Colonic mucosa (tissue), 4 donors: Measurements from ENCODE around the gene GRPR. TPM values are rescaled to one million over a fixed set of nuclear protein-coding genes. Genes with fewer than 3 reads are reported as not detected.

Experiments
- DNase-seq: peaks from one replicate; pipeline ENCODE4 v3.0.0-alpha.2; 2020
- H3K27ac ChIP-seq: fragments of 200-600 bp; one replicate; pipeline ENCODE4 v1.8.0; 2021
- H3K27me3 ChIP-seq: fragments of 200-600 bp; one replicate; pipeline ENCODE4 v1.8.0; 2021
- H3K36me3 ChIP-seq: fragments of 200-600 bp; one replicate; pipeline ENCODE4 v1.8.0; 2021
- H3K4me1 ChIP-seq: fragments of 200-600 bp; one replicate; pipeline ENCODE4 v1.8.0; 2021; ENCODE audit warnings: mild to moderate bottlenecking
- H3K4me3 ChIP-seq: fragments of 200-600 bp; one replicate; pipeline ENCODE4 v1.8.0; 2021
- H3K9ac ChIP-seq, 2 donors: one replicate each; pipeline ENCODE4 v1.7.0; 2013; ENCODE audit warnings: control low read depth in 2 of 2, low read depth in 2 of 2, low read length in 2 of 2
- H3K9me3 ChIP-seq: fragments of 200-600 bp; one replicate; pipeline ENCODE4 v1.8.0; 2021
- CTCF ChIP-seq: fragments of 200-600 bp; IDR thresholded peaks from one replicate; pipeline ENCODE4 v1.8.0; 2022; ENCODE audit warnings: antibody characterized with exemption, mild to moderate bottlenecking
- intact Hi-C: fragments of 100-400 bp; cut with DNase I; formaldehyde crosslinking; loops from one replicate; pipeline ENCODE4 v1.14.1; 2022
- total RNA-seq, 2 donors: library from RNA; stranded (reverse); fragmentation: NEBNext Ultra II Directional in 1 of 2; extraction: Animal tissue kit (Norgen Biotek cat#: 25700) in 1 of 2; gene quantifications; one replicate each; pipeline ENCODE4 v1.2.1, GENCODE V29; 2021
- donor health status: healthy.
- donor health status: DM: no; HTN: no; CAD: no.
- donor health status: DM: no; HTN: no; CAD: no.

The GRPR gene
- total RNA-seq, 2 donors from 2014 or later, result not detected

GRCh38 chrX:16187024-16187760 lies 63.8 kb downstream of the GRPR start:
- no peak overlapping the region for H3K27ac ChIP-seq
- H3K4me3 ChIP-seq, result no peak overlapping the region
- no peak overlapping the region for H3K9ac ChIP-seq
- TF ChIP-seq CTCF, result no peak
- intact Hi-C loops, result no loop called here
- H3K9me3 ChIP-seq, result no peaks in the 10 kb centered on the region
- H3K27me3 ChIP-seq, result no peaks in the 10 kb centered on the region
- H3K4me1 ChIP-seq, result no peaks in the 10 kb centered on the region
- no peak for DNase-seq
- no peaks in the 10 kb centered on the region for H3K36me3 ChIP-seq

DNA sequence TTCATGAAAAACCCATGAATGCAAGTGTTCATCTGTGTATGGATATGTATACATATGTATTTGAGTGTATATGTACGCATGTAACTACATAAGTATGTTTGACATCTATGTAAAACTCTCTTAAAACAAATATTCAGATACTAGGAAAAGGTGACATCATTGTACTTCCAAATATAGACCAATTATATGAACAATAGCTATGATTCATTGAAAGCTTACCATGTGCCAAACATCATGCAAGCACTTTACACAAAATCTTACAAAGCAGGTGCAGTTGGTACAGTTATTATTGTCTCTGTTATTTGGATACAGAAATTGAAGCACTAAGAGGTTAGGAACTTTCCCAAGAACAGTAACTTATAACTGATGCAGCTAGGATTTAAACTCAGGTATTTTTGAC lies 65.3 kb downstream of the GRPR start:
- intact Hi-C loops, result no loop called here
- no peak for TF ChIP-seq CTCF
- no peak for DNase-seq
- Histone ChIP-seq H3K4me1 (no peaks in the 10 kb centered on the region), H3K27me3 (no peaks in the 10 kb centered on the region), H3K36me3 (no peaks in the 10 kb centered on the region), H3K27ac (no peak overlapping the region), H3K9ac (no peak overlapping the region), H3K4me3 (no peak overlapping the region), H3K9me3 (no peaks in the 10 kb centered on the region)

- no peaks in the 10 kb centered on the region for H3K27me3 ChIP-seq
- H3K27ac ChIP-seq, result no peak overlapping the region
- no peaks in the 10 kb centered on the region for H3K36me3 ChIP-seq
- no peak for DNase-seq
- intact Hi-C loops, result no loop called here
- H3K4me1 ChIP-seq, result no peaks in the 10 kb centered on the region
- H3K9ac ChIP-seq, result no peak overlapping the region
- H3K4me3 ChIP-seq, result no peak overlapping the region
- no peaks in the 10 kb centered on the region for H3K9me3 ChIP-seq
- no peak for TF ChIP-seq CTCF
These were observed 68.2 kb downstream of the GRPR start for GRCh38 chrX:16191605-16192004.

GRCh38 chrX:16196829-16197228 lies 73.5 kb downstream of the GRPR start:
- intact Hi-C loops, result no loop called here
- no peak for DNase-seq
- no peak overlapping the region for H3K4me3 ChIP-seq
- no peak for TF ChIP-seq CTCF
- H3K9ac ChIP-seq, result no peak overlapping the region
- H3K36me3 ChIP-seq, result no peaks in the 10 kb centered on the region
- H3K4me1 ChIP-seq, result no peaks in the 10 kb centered on the region
- no peaks in the 10 kb centered on the region for H3K27me3 ChIP-seq
- H3K9me3 ChIP-seq, result no peaks in the 10 kb centered on the region
- no peak overlapping the region for H3K27ac ChIP-seq

- TF ChIP-seq CTCF, result no peak
- Histone ChIP-seq H3K4me1 (no peaks in the 10 kb centered on the region), H3K36me3 (no peaks in the 10 kb centered on the region), H3K9ac (no peak overlapping the region), H3K27ac (no peak overlapping the region), H3K4me3 (no peak overlapping the region), H3K9me3 (no peaks in the 10 kb centered on the region), H3K27me3 (no peaks in the 10 kb centered on the region)
- intact Hi-C loops, result no loop called here
- DNase-seq, result no peak
These were observed 76.0 kb downstream of the GRPR start for GRCh38 chrX:16199343-16199742.
